ENCODE data around the gene RANGRF.

DNA sequence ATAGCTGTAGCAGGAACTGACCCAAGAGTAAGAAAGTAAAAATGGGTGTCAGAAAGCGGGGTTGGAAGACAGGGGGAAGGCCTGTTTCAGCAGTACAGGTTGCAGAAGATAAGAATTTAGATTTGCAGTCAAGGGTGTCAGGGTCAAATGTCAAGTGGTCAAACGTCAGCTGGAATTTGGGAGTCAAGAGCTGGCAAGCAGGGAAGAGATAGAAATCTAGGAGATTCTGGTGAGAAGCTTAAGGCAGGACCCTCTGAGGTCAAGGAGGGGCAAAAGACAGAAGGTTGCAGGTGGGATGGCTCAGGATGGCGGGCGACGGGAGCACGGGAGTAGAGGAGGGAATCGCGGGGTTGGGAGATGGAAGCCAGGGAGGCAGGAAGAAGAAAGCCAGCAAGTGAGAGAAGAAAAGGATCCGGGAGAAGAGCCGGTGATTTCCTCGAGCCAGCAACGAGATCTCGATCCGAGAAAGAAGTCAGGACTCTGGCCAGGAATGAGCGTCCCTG is 6.4 kb downstream of the RANGRF start:
- TF ChIP-seq, protein P1, sequence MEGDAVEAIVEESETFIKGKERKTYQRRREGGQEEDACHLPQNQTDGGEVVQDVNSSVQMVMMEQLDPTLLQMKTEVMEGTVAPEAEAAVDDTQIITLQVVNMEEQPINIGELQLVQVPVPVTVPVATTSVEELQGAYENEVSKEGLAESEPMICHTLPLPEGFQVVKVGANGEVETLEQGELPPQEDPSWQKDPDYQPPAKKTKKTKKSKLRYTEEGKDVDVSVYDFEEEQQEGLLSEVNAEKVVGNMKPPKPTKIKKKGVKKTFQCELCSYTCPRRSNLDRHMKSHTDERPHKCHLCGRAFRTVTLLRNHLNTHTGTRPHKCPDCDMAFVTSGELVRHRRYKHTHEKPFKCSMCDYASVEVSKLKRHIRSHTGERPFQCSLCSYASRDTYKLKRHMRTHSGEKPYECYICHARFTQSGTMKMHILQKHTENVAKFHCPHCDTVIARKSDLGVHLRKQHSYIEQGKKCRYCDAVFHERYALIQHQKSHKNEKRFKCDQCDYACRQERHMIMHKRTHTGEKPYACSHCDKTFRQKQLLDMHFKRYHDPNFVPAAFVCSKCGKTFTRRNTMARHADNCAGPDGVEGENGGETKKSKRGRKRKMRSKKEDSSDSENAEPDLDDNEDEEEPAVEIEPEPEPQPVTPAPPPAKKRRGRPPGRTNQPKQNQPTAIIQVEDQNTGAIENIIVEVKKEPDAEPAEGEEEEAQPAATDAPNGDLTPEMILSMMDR (IDR thresholded peaks at IDR 0.05), result no peak
- no peak for TF ChIP-seq EZH2 (IDR thresholded peaks at IDR 0.05)
- no peak for TF ChIP-seq EZH2phosphoT487 (IDR thresholded peaks at IDR 0.05)

Measured in neural progenitor cell (in vitro differentiated cells).